ENCODE measurements around the gene DHX57.

DHX57 gene

GRCh38 chr2:38875576-38876367 is at the start of gene DHX57, which contains the start of gene MORN2:
Gene DHX57 (minus strand): TSS chr2:38875934. CDS start chr2:38868405, 7,529 bp downstream.
Gene MORN2 (plus strand): TSS chr2:38875976.
- DNase-seq: peak; percentile 80

GRCh38 chr2:38922902-38923301 is 47.2 kb upstream of the DHX57 start:
- no peak for DNase-seq

- DNase-seq: no peak
Measured at GRCh38 chr2:38922389-38922788, 46.7 kb upstream of the DHX57 start.

- no peak for DNase-seq
Measured at GRCh38 chr2:38912619-38913018, 36.9 kb upstream of the DHX57 start.

GRCh38 chr2:38911191-38911590 is 35.5 kb upstream of the DHX57 start:
- DNase-seq: no peak

- no peak for DNase-seq
Measured at GRCh38 chr2:38909872-38910271, 34.1 kb upstream of the DHX57 start.

GRCh38 chr2:38907743-38908562 is 32.2 kb upstream of the DHX57 start:
- DNase-seq: no peak

- DNase-seq: no peak
Measured at GRCh38 chr2:38907242-38907641, 31.5 kb upstream of the DHX57 start.

GRCh38 chr2:38905251-38905650 is 29.5 kb upstream of the DHX57 start:
- no peak for DNase-seq

GRCh38 chr2:38900726-38901125 is 25.0 kb upstream of the DHX57 start:
- no peak for DNase-seq

GRCh38 chr2:38898256-38898655 is 22.5 kb upstream of the DHX57 start:
- DNase-seq: no peak

GRCh38 chr2:38892819-38893218 is 17.1 kb upstream of the DHX57 start:
- no peak for DNase-seq

GRCh38 chr2:38889575-38889974 is 13.8 kb upstream of the DHX57 start, which contains the start of gene ARHGEF33:
Gene ARHGEF33 (plus strand): TSS chr2:38889875. CDS start chr2:38919448, 29,573 bp downstream.
- DNase-seq: no peak

- no peak for DNase-seq
Measured at GRCh38 chr2:38889045-38889444, 13.3 kb upstream of the DHX57 start.

GRCh38 chr2:38887902-38888554 is 12.3 kb upstream of the DHX57 start:
- DNase-seq: no peak

- no peak for DNase-seq
Measured at GRCh38 chr2:38887347-38887746, 11.6 kb upstream of the DHX57 start.

GRCh38 chr2:38886063-38886462 is 10.3 kb upstream of the DHX57 start:
- DNase-seq: no peak

GRCh38 chr2:38876407-38876806 is 673 bp upstream of the DHX57 start:
- no peak for DNase-seq

- DNase-seq: no peak
Measured at GRCh38 chr2:38875227-38875575, 533 bp downstream of the DHX57 start.

- DNase-seq: no peak
Measured at GRCh38 chr2:38873763-38874162, 2.0 kb downstream of the DHX57 start.

- DNase-seq: no peak
Measured at GRCh38 chr2:38871432-38871831, 4.3 kb downstream of the DHX57 start.

- DNase-seq: no peak
Measured at GRCh38 chr2:38866773-38867443, 8.8 kb downstream of the DHX57 start.

Data from CD4-positive, alpha-beta T cell treated with Interleukin-6 for 4 hours (primary cell).